ENCODE data around the gene MRFAP1. TPM values are rescaled to one million over a fixed set of nuclear protein-coding genes. Genes with fewer than 3 reads are reported as not detected.

Gene MRFAP1
- total and polyA plus RNA-seq, 2 experiments from 2014 or later: 221 to 256 TPM

- Histone ChIP-seq H3K27me3 (no peaks in the 10 kb centered on the region), H3K36me3 (replicated peaks; ENCODE audit: insufficient read depth, low read depth) (no peaks in the 10 kb centered on the region), H3K9me3 (ENCODE audit: low read depth) (no peaks in the 10 kb centered on the region), H3K4me1 (ENCODE audit: insufficient read depth) (peaks cover 14% of the 10 kb centered on the region), H4K20me1 (ENCODE audit: insufficient read depth, poor library complexity, severe bottlenecking) (peaks cover 4% of the 10 kb centered on the region), H2AFZ (peak overlapping the region; percentile 82), H3K4me3 (peak overlapping the region; percentile 85), H3K27ac (peak overlapping the region; percentile 88), H3K79me2 (peaks cover 22% of the 10 kb centered on the region), H3K4me2 (peak overlapping the region; percentile 98), H3K9me2 (replicated peaks; ENCODE audit: insufficient read depth) (no peaks in the 10 kb centered on the region)
- DNase-seq (ENCODE audit: low spot score): peak; percentile 97
- 7% methylated on average over 50 of the region's 89 CpGs for WGBS (ENCODE audit: low lambda C conversion rate, missing lambda C conversion rate)
- TF ChIP-seq EZH2 (IDR thresholded peaks at IDR 0.05; ENCODE audit: borderline replicate concordance): no peak
- TF ChIP-seq EZH2phosphoT487 (IDR thresholded peaks at IDR 0.05; ENCODE audit: low read depth, severe bottlenecking, unreplicated experiment): no peak
- TF ChIP-seq CTCF (IDR thresholded peaks at IDR 0.05; ENCODE audit: poor library complexity): no peak
These were observed 33.4 kb downstream of the MRFAP1 start for GRCh38 chr4:6673660-6674499.

- peak; percentile 52 for TF ChIP-seq CTCF (IDR thresholded peaks at IDR 0.05; ENCODE audit: poor library complexity)
- no peak for TF ChIP-seq EZH2phosphoT487 (IDR thresholded peaks at IDR 0.05; ENCODE audit: low read depth, severe bottlenecking, unreplicated experiment)
- H3K79me2 ChIP-seq: peaks cover 22% of the 10 kb centered on the region
- no peaks in the 10 kb centered on the region for H3K9me3 ChIP-seq (ENCODE audit: low read depth)
- peaks cover 14% of the 10 kb centered on the region for H3K4me1 ChIP-seq (ENCODE audit: insufficient read depth)
- H3K4me2 ChIP-seq: peak overlapping the region; percentile 98
- H3K36me3 ChIP-seq (replicated peaks; ENCODE audit: insufficient read depth, low read depth): no peaks in the 10 kb centered on the region
- DNase-seq (ENCODE audit: low spot score): peak; percentile 72
- peaks cover 4% of the 10 kb centered on the region for H4K20me1 ChIP-seq (ENCODE audit: insufficient read depth, poor library complexity, severe bottlenecking)
- H3K27me3 ChIP-seq: no peaks in the 10 kb centered on the region
- H3K4me3 ChIP-seq: peak overlapping the region; percentile 85
- 7% methylated on average over 39 of the region's 40 CpGs for WGBS (ENCODE audit: low lambda C conversion rate, missing lambda C conversion rate)
- H2AFZ ChIP-seq: peak overlapping the region; percentile 82
- H3K27ac ChIP-seq: peak overlapping the region; percentile 48
- H3K9me2 ChIP-seq (replicated peaks; ENCODE audit: insufficient read depth): no peaks in the 10 kb centered on the region
These were observed 34.1 kb downstream of the MRFAP1 start for GRCh38 chr4:6674500-6675149.

- Histone ChIP-seq H3K4me2 (peak overlapping the region; percentile 98), H4K20me1 (ENCODE audit: insufficient read depth, poor library complexity, severe bottlenecking) (peaks cover 4% of the 10 kb centered on the region), H3K36me3 (replicated peaks; ENCODE audit: insufficient read depth, low read depth) (no peaks in the 10 kb centered on the region), H3K79me2 (peaks cover 22% of the 10 kb centered on the region), H3K9me2 (replicated peaks; ENCODE audit: insufficient read depth) (no peaks in the 10 kb centered on the region), H3K4me3 (no peak overlapping the region), H2AFZ (no peak overlapping the region), H3K9me3 (ENCODE audit: low read depth) (no peaks in the 10 kb centered on the region), H3K27me3 (no peaks in the 10 kb centered on the region), H3K4me1 (ENCODE audit: insufficient read depth) (peaks cover 14% of the 10 kb centered on the region), H3K27ac (no peak overlapping the region)
- no peak for TF ChIP-seq CTCF (IDR thresholded peaks at IDR 0.05; ENCODE audit: poor library complexity)
- no peak for TF ChIP-seq EZH2phosphoT487 (IDR thresholded peaks at IDR 0.05; ENCODE audit: low read depth, severe bottlenecking, unreplicated experiment)
- no peak for TF ChIP-seq EZH2 (IDR thresholded peaks at IDR 0.05; ENCODE audit: borderline replicate concordance)
- no peak for DNase-seq (ENCODE audit: low spot score)
- 91% methylated on average over 21 of the region's 21 CpGs for WGBS (ENCODE audit: low lambda C conversion rate, missing lambda C conversion rate)
These were observed 36.5 kb downstream of the MRFAP1 start for GRCh38 chr4:6676722-6677558.
